ENCODE data around the gene B3GAT3. TPM values are rescaled to one million over a fixed set of nuclear protein-coding genes. Genes with fewer than 3 reads are reported as not detected.
"Not testable (repeated sequence)": the region's sequence is repeated elsewhere in the genome, so short reads cannot be mapped to it uniquely, and the experiment has no call there.

The B3GAT3 gene
- total RNA-seq, 4 donors from 2014 or later = 17.7 to 50.4 (median 23.1) TPM

DNA sequence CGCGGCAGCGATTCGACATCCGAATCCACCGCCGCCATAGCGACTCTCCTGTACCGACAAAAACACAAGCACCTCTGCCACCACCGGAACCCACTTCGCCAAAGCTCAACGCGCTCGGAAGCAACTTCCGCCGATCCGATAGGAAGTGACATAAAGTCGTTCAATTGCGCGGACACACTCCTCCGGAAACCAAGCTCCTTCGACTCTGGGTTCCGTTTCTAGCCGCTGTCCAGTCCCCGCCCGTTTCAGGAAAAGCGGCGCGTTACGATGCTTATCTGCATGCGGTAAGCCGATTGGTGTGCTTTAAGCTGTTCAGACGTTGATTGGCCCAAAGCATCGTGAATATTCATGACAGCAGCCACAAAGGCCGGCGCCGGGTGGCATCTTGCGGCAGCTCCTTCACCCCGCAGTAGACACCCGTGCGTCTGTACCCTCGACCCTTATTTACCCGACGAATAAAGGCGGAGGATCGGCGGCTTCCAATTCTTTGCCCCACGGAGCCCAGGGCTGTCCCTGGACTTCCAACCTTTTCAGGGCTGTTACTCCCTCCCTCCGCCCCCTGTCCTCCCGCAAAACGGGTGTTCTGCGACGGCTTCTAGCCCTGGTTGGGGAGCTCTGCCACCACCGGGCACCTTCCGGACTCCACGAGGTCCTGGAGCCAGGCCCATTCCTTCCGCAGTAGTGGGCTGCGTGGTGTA lies 30.2 kb downstream of the B3GAT3 start, which contains the start of gene TUT1:
TSS of gene TUT1 (minus strand) at position 76 of the 698 bp plus-strand sequence. CDS start at position 38, 38 bp downstream.
- Histone ChIP-seq H3K36me3 (no peaks in the 10 kb centered on the region), H3K27me3 (no peaks in the 10 kb centered on the region), H3K9me3 (no peaks in the 10 kb centered on the region), H3K4me1 (no peaks in the 10 kb centered on the region), H3K4me3 (peak within 1 kb of the TSS; percentile 55 to 69), H3K27ac (peak within 1 kb of the TSS; percentile 88 to 91)
- intact Hi-C loops (cut with DNase I; ENCODE audit: low total_unique reads) = no loop called here
- peak; percentile 82 to 90 for TF ChIP-seq POLR2A (IDR thresholded peaks at IDR 0.05)
- TF ChIP-seq, protein P1, sequence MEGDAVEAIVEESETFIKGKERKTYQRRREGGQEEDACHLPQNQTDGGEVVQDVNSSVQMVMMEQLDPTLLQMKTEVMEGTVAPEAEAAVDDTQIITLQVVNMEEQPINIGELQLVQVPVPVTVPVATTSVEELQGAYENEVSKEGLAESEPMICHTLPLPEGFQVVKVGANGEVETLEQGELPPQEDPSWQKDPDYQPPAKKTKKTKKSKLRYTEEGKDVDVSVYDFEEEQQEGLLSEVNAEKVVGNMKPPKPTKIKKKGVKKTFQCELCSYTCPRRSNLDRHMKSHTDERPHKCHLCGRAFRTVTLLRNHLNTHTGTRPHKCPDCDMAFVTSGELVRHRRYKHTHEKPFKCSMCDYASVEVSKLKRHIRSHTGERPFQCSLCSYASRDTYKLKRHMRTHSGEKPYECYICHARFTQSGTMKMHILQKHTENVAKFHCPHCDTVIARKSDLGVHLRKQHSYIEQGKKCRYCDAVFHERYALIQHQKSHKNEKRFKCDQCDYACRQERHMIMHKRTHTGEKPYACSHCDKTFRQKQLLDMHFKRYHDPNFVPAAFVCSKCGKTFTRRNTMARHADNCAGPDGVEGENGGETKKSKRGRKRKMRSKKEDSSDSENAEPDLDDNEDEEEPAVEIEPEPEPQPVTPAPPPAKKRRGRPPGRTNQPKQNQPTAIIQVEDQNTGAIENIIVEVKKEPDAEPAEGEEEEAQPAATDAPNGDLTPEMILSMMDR (IDR thresholded peaks at IDR 0.05) = peak in 2 of 4 experiments; percentile 32 to 35
- DNase-seq = peak; percentile 97

DNA sequence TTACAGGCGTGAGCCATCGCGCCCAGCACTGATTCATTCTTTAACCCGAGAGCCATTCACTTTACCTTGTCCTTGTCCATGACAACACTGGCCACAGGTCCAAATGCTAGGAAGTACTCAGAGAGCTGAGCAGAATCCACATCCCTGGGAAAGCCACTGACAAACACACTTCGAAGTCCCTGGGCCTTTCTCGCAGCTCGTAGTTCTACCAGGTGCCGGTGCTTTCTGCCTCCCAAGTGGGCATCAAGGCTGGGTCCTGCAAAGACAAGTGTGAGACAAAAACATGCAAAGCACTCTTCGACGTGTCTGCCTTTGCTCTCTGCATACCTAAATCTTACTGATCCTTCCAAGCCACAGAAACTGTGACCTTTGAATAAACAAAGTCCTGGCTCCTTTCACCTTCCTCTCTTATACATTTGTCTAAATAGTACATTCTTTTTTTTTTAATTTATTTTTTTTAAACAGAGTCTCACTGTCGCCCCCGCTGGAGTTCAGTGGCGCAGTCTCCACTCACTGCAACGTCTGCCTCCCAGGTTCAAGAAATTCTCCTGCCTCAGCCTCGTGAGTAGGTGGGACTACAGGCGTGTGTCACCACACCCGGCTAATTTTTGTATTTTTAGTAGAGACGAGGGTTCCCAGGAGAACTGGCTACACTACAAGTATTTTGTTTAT lies 32.7 kb downstream of the B3GAT3 start:
- H3K4me1 ChIP-seq = no peaks in the 10 kb centered on the region
- intact Hi-C loops (cut with DNase I; ENCODE audit: low total_unique reads) = no loop called here
- H3K27ac ChIP-seq = no peak overlapping the region
- no peaks in the 10 kb centered on the region for H3K9me3 ChIP-seq
- DNase-seq = no peak
- no peak overlapping the region for H3K4me3 ChIP-seq
- no peak for TF ChIP-seq POLR2A (IDR thresholded peaks at IDR 0.05)
- TF ChIP-seq, protein P1 (IDR thresholded peaks at IDR 0.05) = no peak
- H3K27me3 ChIP-seq = no peaks in the 10 kb centered on the region
- H3K36me3 ChIP-seq = no peaks in the 10 kb centered on the region

DNA sequence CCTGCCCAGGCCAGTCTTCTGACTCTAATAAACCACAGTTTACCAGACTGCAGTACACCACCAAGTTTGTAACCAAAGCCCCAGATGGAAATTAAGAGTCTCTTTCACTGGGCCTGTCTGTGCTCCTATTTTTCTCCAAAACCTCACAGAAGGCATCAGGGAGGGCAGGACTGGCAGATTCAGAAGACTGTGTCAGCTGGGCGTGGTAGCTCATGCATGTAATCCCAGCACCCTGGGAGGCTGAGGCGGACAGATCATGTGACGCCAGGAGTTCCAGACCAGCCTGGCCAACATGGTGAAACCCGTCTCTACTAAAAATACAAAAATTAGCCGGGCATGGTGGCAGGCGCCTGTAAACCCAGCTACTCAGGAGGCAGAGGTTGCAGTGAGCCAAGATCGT lies 36.4 kb downstream of the B3GAT3 start:
- H3K27me3 ChIP-seq; DNase-seq; H3K36me3 ChIP-seq; H3K9me3 ChIP-seq; H3K4me3 ChIP-seq; H3K4me1 ChIP-seq; intact Hi-C loops (cut with DNase I; ENCODE audit: low total_unique reads); H3K27ac ChIP-seq: not testable (repeated sequence)

DNA sequence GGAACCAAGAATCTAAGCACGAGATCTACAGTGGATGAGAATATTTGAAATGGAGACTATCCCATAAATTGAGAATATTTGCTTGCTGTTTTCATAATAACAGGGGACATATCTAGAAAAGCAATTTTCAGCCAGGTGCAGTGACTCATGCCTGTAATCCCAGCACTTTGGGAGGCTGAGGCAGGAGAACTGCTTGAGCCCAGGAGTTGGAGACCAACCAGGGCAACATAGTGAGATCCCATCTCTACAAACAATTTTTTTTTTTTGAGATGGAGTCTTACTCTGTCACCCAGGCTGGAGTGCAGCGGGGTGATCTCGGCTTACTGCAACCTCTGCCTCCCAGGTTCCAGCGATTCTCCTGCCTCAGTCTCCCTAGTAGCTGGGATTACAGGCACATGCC lies 40.1 kb downstream of the B3GAT3 start:
- H3K27ac ChIP-seq; DNase-seq; H3K9me3 ChIP-seq; H3K4me1 ChIP-seq; intact Hi-C loops (cut with DNase I; ENCODE audit: low total_unique reads); H3K36me3 ChIP-seq; H3K4me3 ChIP-seq; H3K27me3 ChIP-seq: not testable (repeated sequence)

DNA sequence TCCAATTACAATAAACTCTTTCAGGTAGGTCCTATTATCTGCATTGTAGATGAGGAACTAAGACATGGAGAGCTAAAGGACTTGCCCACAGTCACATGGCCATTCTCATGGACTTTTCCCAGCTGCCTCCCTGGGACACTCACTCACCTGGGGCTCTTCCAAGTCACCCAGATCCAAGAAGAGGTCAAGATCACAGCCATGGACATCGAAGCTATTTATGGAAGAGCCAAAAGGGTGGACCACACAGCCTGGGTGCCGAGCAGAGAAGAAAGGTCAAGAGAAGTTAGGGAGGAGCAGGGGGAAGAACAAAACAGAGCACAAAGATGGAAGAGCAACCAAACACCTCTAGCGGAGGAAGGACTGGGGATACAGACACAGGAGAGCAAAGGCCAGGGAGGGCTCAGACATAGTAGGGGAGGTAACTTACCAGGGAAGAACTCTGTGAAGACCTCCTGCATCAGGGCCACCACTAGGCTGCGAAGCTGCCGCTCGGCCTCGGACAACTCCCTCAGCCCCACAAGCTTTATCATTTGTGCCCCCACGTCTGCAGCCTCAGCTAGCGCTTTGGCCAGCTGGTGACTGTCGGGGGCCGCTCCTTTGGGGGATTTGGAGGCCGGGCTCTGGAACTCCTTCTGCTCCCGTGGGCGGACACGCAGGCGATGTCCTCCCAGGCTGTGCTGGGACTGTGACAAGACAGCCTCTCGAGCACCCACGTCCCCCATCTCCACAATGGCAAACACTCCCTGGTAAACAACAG lies 40.6 kb downstream of the B3GAT3 start:
- Histone ChIP-seq H3K4me3 (no peak overlapping the region), H3K4me1 (no peaks in the 10 kb centered on the region), H3K27me3 (no peaks in the 10 kb centered on the region), H3K9me3 (no peaks in the 10 kb centered on the region), H3K36me3 (no peaks in the 10 kb centered on the region), H3K27ac (no peak overlapping the region)
- TF ChIP-seq POLR2A (IDR thresholded peaks at IDR 0.05) = no peak
- TF ChIP-seq, protein P1 (IDR thresholded peaks at IDR 0.05) = no peak
- intact Hi-C loops (cut with DNase I; ENCODE audit: low total_unique reads) = no loop called here
- no peak for DNase-seq

DNA sequence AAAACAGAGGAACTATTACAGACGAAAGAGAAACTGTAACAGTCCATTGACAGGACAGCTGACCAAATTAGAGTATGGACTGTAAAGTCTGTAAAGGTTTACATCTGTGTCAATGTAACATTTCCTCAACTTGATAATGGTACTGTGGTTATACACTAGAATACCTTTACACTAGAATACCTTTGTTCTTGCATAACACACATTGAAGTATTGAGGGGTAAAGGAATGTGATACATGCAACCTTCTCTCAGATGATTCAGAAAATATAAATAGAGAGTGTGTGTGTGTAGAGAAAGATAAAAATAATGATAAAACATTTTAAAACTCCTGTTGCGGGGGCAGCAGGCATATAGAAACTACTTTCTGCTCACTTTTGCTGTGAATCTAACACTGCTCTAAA lies 42.5 kb downstream of the B3GAT3 start:
- intact Hi-C loops (cut with DNase I; ENCODE audit: low total_unique reads) = no loop called here
- H3K9me3 ChIP-seq = no peaks in the 10 kb centered on the region
- no peak overlapping the region for H3K4me3 ChIP-seq
- H3K4me1 ChIP-seq = peaks cover 0 to 12% of the 10 kb centered on the region in 2 donors
- no peaks in the 10 kb centered on the region for H3K27me3 ChIP-seq
- no peak overlapping the region for H3K27ac ChIP-seq
- no peak for DNase-seq
- H3K36me3 ChIP-seq = no peaks in the 10 kb centered on the region
- TF ChIP-seq, protein P1 (IDR thresholded peaks at IDR 0.05) = no peak
- TF ChIP-seq POLR2A (IDR thresholded peaks at IDR 0.05) = no peak
